Endothelial cell of umbilical vein (primary cell): Measurements from ENCODE around the gene PXMP2. TPM values are rescaled to one million over a fixed set of nuclear protein-coding genes. Genes with fewer than 3 reads are reported as not detected.

Experiments used
- BruUV-seq: library from RNA; stranded (reverse); fragments of 400-500 nt; replicated peaks from 2 replicates; lab custom pipeline; 2021; lab: Mats Ljungman, UMichigan
- CTCF ChIA-PET: fragments of 300-600, 350-600 bp; sonication (Branson Sonifier 250); formaldehyde crosslinking; loops from one replicate; lab custom pipeline; 2021; ENCODE audit warnings: antibody characterized with exemption, inconsistent platforms; lab: Charles Lee
- POLR2A ChIA-PET: fragments of 300-600, 350-600 bp; sonication (Branson Sonifier 250); formaldehyde crosslinking; loops from one replicate; lab custom pipeline; 2021; ENCODE audit warnings: antibody characterized with exemption, inconsistent platforms; lab: Charles Lee
- DNase-seq: peaks from one replicate; pipeline ENCODE4 v3.0.0-alpha.2; 2011; ENCODE audit warnings: low read depth, low spot score
- FAIRE-seq: peaks from 2 replicates; lab custom pipeline; 2011; peaks lifted over from hg19 to GRCh38; lab: Jason Lieb, UNC
- H2AFZ ChIP-seq: 2 replicates; pipeline ENCODE4 v1.6.0; 2012; ENCODE audit warnings: low read depth, low read length, control low read depth, inconsistent platforms
- H3K27ac ChIP-seq: 2 replicates; pipeline ENCODE4 v1.5.1; 2011; ENCODE audit warnings: low read depth, mild to moderate bottlenecking, control low read depth, low read length, moderate library complexity; ENCODE audit not compliant: insufficient read depth
- H3K27me3 ChIP-seq, 2 experiments: 2 replicates each; pipeline versions ENCODE4 v1.6.0 to v1.6.1; 2011; ENCODE audit warnings: low read length in 2 of 2, mixed read lengths in 1 of 2; ENCODE audit not compliant: control insufficient read depth in 2 of 2, insufficient read depth in 2 of 2
- H3K36me3 ChIP-seq, 2 experiments: 2 replicates in 1 of 2; 3 replicates in 1 of 2; pipeline ENCODE4 v1.5.1; 2011; ENCODE audit warnings: low read length in 2 of 2, mild to moderate bottlenecking in 1 of 2, moderate library complexity in 1 of 2; ENCODE audit not compliant: control insufficient read depth in 2 of 2, insufficient read depth in 2 of 2; ENCODE audit errors: extremely low read depth in 1 of 2
- H3K4me1 ChIP-seq: 3 replicates; pipeline ENCODE4 v1.5.1; 2011; ENCODE audit warnings: mild to moderate bottlenecking, low read length; ENCODE audit not compliant: control insufficient read depth, insufficient read depth; ENCODE audit errors: extremely low read depth
- H3K4me2 ChIP-seq: 2 replicates; pipeline ENCODE4 v1.6.1; 2011; ENCODE audit warnings: low read length, control low read depth, mixed read lengths; ENCODE audit not compliant: insufficient read depth
- H3K4me3 ChIP-seq, 3 experiments: fragments of 200-600 bp in 1 of 3; sonication (generic), shearing (Covaris generic) in 1 of 3; replicated peaks in 1 of 3; 2 replicates each; pipeline ENCODE4 v1.5.1; 2011 to 2016; ENCODE audit warnings: control low read depth in 3 of 3, low read length in 3 of 3, mild to moderate bottlenecking in 2 of 3, inconsistent platforms in 1 of 3, low read depth in 1 of 3, moderate library complexity in 1 of 3; ENCODE audit not compliant: insufficient read depth in 1 of 3
- H3K79me2 ChIP-seq: 2 replicates; pipeline ENCODE4 v1.6.0; 2012; ENCODE audit warnings: low read length, inconsistent platforms; ENCODE audit not compliant: control insufficient read depth, insufficient read depth
- H3K9ac ChIP-seq: replicated peaks from 2 replicates; pipeline ENCODE3; 2011; ENCODE audit warnings: low read length, control low read depth; ENCODE audit not compliant: insufficient read depth; ENCODE audit errors: extremely low read depth
- H3K9me1 ChIP-seq: replicated peaks from 3 replicates; pipeline ENCODE4 v1.6.0; 2011; ENCODE audit warnings: mild to moderate bottlenecking, low read length; ENCODE audit not compliant: control insufficient read depth, insufficient read depth; ENCODE audit errors: extremely low read depth
- H3K9me3 ChIP-seq: replicated peaks from 2 replicates; pipeline ENCODE4 v1.5.1; 2012; ENCODE audit warnings: low read length, inconsistent platforms; ENCODE audit not compliant: control insufficient read depth, insufficient read depth
- H4K20me1 ChIP-seq: replicated peaks from 2 replicates; pipeline ENCODE3; 2011; ENCODE audit warnings: mild to moderate bottlenecking, low read length; ENCODE audit not compliant: control insufficient read depth, insufficient read depth; ENCODE audit errors: extremely low read depth
- CTCF ChIP-seq, 2 donors: IDR thresholded peaks; 1 replicate in 1 of 2; 2 replicates in 1 of 2; pipeline ENCODE4 v1.5.1; 2011; ENCODE audit warnings: low read length in 2 of 2, mild to moderate bottlenecking in 2 of 2, moderate library complexity in 2 of 2, control low read depth in 1 of 2, inconsistent platforms in 1 of 2, low read depth in 1 of 2; ENCODE audit not compliant: insufficient read depth in 1 of 2; ENCODE audit errors: extremely low read depth in 1 of 2
- EZH2 ChIP-seq: IDR thresholded peaks from 2 replicates; pipeline ENCODE4 v1.6.1; 2012; ENCODE audit warnings: borderline replicate concordance, low read depth, mild to moderate bottlenecking, moderate library complexity, low read length, inconsistent platforms; ENCODE audit not compliant: severe bottlenecking
- FOS ChIP-seq: IDR thresholded peaks from 2 replicates; pipeline ENCODE4 v1.6.1; 2011; ENCODE audit warnings: mild to moderate bottlenecking, low read length, moderate library complexity, borderline replicate concordance; ENCODE audit not compliant: insufficient read depth
- GATA2 ChIP-seq: IDR thresholded peaks from 2 replicates; pipeline ENCODE4 v1.7.0; 2011; ENCODE audit warnings: low read depth, mild to moderate bottlenecking, moderate library complexity, mixed read lengths, low read length; ENCODE audit not compliant: insufficient read length, insufficient read depth
- JUN ChIP-seq: IDR thresholded peaks from 2 replicates; pipeline ENCODE4 v1.6.1; 2011; ENCODE audit warnings: borderline replicate concordance, low read depth; ENCODE audit not compliant: insufficient read length, insufficient read depth
- MAX ChIP-seq: IDR thresholded peaks from 2 replicates; pipeline ENCODE4 v1.6.1; 2011; ENCODE audit not compliant: insufficient read depth, insufficient read length
- MYC ChIP-seq: IDR thresholded peaks from one replicate; pipeline ENCODE4 v1.6.1; 2011; ENCODE audit warnings: mild to moderate bottlenecking, low read depth, low read length
- POLR2A ChIP-seq: IDR thresholded peaks from 2 replicates; pipeline ENCODE4 v1.6.1; 2012; ENCODE audit warnings: low read depth, mild to moderate bottlenecking, control low read depth, low read length
- POLR2AphosphoS5 ChIP-seq: IDR thresholded peaks from 2 replicates; pipeline ENCODE4 v1.6.1; 2012; ENCODE audit warnings: low read depth, mild to moderate bottlenecking, control low read depth, low read length, moderate library complexity; ENCODE audit not compliant: insufficient read depth
- dilution Hi-C: fragments of 300-500 bp; cut with MboI; formaldehyde crosslinking; loops from one replicate; pipeline ENCODE4 v1.15.0; 2019; ENCODE audit warnings: low sequenced_read_pairs; ENCODE audit not compliant: extremely low pct_ligation_motif_present
- intact Hi-C: fragments of 100-400 bp; cut with micrococcal nuclease; formaldehyde crosslinking; loops from one replicate; pipeline ENCODE4 v1.10.0; 2022
- polyA plus RNA-seq, 4 experiments: library from polyadenylated mRNA; depleted of rRNA in 3 of 4; stranded (reverse) in 3 of 4; unstranded in 1 of 4; fragments of >200 nt; gene quantifications; 2 replicates each; pipeline versions ENCODE4 v1.2.1 to v1.2.3, GENCODE V29; 2011 to 2012; ENCODE audit warnings: missing spikeins in 1 of 4
- total RNA-seq: library from RNA; stranded (reverse); gene quantifications from 2 replicates; pipeline ENCODE4 v1.2.3, GENCODE V29; 2021

The PXMP2 gene
- total and polyA plus RNA-seq, 2 donors (not counting 3 experiments of a cell fraction or from before 2014, with no cell fraction given) = 24.0 to 31.5 TPM

GRCh38 chr12:132708150-132708549 lies 20.8 kb downstream of the PXMP2 start:
- ChIA-PET CTCF (interaction anchor here (1.0 kb wide), 1 partner anchor 13 kb away, joined by 3 read pairs; no protein-coding TSS in a partner anchor), POLR2A (no interaction called here)
- no peak overlapping the region for H3K4me2 ChIP-seq
- H3K79me2 ChIP-seq = peaks cover 22% of the 10 kb centered on the region
- no peaks in the 10 kb centered on the region for H4K20me1 ChIP-seq
- H3K27ac ChIP-seq = no peak overlapping the region
- BruUV-seq = no TSS peak
- intact Hi-C loops (no loop called here), dilution Hi-C loops (no loop called here)
- DNase-seq = no peak
- no peak overlapping the region for H3K9ac ChIP-seq
- no peak overlapping the region for H2AFZ ChIP-seq
- no peaks in the 10 kb centered on the region for H3K27me3 ChIP-seq
- H3K9me1 ChIP-seq = no peaks in the 10 kb centered on the region
- H3K4me1 ChIP-seq = peaks cover 5% of the 10 kb centered on the region
- no peaks in the 10 kb centered on the region for H3K9me3 ChIP-seq
- peaks cover 0 to 4% of the 10 kb centered on the region in 2 experiments for H3K36me3 ChIP-seq
- FAIRE-seq = no peak
- no peak overlapping the region for H3K4me3 ChIP-seq
- TF ChIP-seq POLR2A (no peak), FOS (no peak), GATA2 (no peak), CTCF (IDR thresholded peaks at IDR 0.05; ENCODE audit: extremely low read depth in 1 of 2, insufficient read depth in 1 of 2, low read depth in 1 of 2, low read length in 2 of 2) (no peak), EZH2 (no peak), MYC (no peak), JUN (no peak), POLR2AphosphoS5 (no peak), MAX (no peak)
